G401 (cell line): ENCODE measurements around the gene ATP6V1G3. TPM values are rescaled to one million over a fixed set of nuclear protein-coding genes. Genes with fewer than 3 reads are reported as not detected.
"Not testable (repeated sequence)": the region's sequence is repeated elsewhere in the genome, so short reads cannot be mapped to it uniquely, and the experiment has no call there.

Experiments used
- DNase-seq: peaks from one replicate; pipeline ENCODE4 v3.0.0-alpha.2; 2015; ENCODE audit warnings: low spot score
- in situ Hi-C: cut with HindIII; loops from 2 replicates; pipeline ENCODE4 v1.10.0; 2016; ENCODE audit warnings: low sequenced_read_pairs, mixed read lengths
- total RNA-seq: library from RNA; depleted of rRNA; stranded (reverse); fragments of >200 nt; shearing (Covaris generic); gene quantifications from 2 replicates; pipeline ENCODE4 v1.2.3, GENCODE V29; 2014

The ATP6V1G3 gene
- total RNA-seq, 1 experiment from 2014 or later, result not detected

DNA sequence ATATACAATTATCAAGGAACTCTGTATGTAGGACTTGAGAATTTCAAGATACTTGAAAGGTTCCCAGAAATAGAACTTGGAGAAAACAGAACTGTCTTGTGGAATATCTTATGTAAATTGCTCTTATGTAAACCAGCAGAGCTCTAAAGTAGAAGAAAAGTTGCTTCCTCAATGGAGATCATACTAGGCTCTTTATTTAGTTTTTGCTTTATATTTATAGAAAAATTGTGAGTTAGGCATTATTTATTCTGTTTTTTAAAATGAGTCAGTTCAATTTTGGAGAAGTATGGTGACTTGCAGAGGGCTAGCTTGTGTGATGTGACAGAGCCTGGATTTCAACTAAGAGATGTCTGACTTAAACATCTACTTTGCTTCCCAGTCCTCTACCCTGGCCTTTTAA is 40.4 kb downstream of the ATP6V1G3 start:
- DNase-seq, result no peak

DNA sequence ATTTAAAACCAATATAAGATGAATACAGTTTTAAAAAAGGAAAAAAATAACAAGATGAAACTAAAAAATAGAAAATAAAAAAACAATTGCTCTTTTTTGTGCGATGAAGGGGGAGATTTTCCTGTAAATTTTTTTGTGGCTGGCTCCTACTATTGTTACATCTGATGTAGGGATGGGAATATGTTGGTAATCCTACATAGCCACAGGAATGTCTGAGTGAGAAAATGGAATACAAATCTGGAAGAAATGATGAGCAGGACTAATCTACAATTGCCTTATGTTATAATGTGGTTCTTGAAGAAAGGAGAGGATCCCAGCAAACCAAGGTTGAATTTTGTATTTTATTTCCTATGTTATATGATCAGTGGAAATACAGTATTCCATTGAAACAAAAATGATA is 40.9 kb downstream of the ATP6V1G3 start:
- no peak for DNase-seq
- in situ Hi-C loops, result no loop called here

More for the DNA sequence above, 40.4 kb downstream of the ATP6V1G3 start:
- in situ Hi-C loops, result no loop called here

DNA sequence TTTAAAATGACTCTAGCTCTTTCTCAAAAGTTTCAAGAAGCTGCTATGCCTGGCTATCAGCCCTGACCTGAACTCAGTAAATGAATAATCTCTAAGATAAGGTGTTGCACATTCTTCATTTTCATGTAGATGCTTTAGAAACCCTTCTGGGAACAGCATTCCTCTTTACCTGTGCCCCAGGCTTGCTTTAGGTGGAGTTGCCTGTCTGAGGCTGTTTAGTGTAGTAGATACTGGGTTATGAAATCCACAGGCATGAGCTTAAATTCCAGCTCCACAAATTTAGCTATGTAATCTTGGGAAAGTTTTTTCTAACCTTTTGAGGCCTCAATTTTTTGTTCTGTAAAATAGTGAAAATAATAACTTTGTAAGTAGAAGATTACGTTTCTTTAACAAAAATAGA is 41.6 kb downstream of the ATP6V1G3 start:
- no peak for DNase-seq
- in situ Hi-C loops, result no loop called here

DNA sequence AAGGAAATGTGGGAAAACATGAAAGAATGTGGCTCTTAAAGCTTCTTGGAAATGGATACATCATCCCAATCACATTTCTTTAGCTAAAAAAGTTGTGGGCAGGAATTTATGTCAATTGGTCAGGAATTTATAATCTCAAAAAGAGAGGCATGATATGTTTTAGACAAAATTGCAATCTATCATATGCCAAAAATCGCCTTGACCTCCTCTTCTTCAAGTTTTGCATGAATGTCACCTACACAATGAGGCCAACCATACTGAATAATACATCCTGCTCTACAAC is 42.4 kb downstream of the ATP6V1G3 start:
- in situ Hi-C loops, result no loop called here

DNA sequence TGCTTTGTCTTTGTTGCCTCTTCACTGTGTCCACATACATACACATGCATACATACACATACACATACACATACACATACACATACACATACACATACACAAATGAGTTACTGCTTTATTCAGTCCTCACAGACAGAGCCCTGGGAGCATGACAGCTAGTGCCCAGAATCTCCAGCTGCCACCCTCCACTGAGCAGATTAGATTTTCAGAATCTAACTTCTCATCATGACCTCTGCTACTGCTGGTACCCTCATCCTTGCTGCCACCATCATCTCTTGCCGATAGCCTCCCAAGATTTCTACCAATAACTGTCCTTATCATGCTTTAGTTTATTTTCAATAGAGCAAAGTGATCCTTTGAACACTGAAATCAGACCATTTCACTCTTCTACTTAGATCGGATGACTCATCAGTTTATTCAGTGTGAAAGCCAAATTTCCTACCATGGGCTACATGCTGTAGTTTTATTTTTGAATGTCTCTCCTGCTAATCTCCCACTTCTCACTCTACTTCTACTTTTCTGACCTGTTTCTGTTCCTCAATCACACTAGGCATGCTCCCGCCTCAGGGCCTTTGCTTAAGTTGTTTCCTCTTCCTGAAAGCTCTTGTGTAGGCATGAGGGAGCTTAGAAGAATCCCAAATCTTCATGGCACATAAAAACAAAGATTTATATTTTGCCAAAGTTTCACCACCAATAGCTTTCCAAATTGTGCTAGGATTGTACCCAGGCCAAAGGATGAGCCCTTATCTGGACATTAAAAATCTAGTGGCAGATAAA is 43.0 kb downstream of the ATP6V1G3 start:
- in situ Hi-C loops, result no loop called here
- DNase-seq, result no peak

More for the DNA sequence above, 42.4 kb downstream of the ATP6V1G3 start:
- no peak for DNase-seq

DNA sequence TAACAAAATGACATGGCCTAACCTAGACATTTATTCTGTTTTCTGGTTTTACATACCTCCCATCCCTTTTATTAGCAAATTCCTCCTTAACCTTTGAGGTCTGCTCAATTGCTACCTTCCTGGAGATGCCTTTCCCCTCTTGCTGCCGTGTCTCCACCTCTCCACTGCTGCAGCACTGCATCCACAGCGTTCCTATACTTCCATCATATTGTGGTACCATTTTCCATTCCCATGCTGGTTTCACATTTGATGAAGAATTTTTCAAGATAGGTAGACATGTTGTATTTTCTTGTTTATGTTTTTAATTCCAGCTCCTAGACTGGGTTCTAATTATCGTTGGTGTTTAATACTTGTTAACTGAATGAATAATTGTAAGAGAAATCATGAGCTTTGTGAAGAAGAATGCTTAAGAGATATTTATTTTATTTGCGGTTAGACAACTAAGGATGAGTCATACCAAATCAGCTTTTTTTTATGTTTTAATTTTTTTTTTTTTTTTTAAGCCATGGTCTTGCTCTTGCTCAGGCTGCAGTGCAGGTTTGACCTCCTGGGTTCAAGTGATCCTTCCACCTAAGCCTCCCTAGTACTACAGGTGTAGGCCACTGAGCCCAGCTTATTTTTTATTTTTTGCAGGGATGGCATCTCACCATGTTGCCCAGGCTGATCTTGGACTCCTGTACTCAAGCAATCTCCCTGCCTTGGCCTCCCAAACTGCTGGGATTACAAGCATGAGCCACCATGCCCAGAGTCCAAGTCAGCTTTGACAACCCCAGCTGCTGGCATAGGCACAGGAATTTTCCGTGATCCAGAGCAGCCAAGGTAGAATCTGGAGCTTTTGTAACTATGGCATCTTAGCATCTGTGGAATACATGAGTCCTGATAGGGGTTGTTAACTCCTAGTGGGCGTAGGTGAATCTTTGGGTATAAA is 44.0 kb downstream of the ATP6V1G3 start:
- in situ Hi-C loops, result no loop called here
- DNase-seq, result no peak

DNA sequence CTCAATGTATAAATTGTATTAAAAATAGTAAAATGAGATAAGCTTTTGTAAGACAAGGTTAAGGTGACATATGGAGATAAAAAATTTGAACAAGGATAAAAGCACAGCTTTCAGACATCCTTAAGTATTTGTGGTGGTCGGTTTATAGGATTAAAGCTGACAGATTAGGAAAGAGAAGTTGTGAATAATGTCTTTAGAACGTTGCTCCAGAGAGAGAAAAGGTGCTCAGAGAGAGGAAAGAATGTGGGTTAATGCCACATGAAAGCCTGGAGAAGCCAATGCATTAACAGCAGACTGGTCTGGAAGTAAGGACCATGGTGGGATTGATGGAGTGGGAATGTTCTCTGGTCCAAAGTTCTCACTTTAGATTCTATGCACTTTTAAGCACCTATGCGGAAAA is 44.8 kb downstream of the ATP6V1G3 start:
- no peak for DNase-seq
- in situ Hi-C loops, result no loop called here

DNA sequence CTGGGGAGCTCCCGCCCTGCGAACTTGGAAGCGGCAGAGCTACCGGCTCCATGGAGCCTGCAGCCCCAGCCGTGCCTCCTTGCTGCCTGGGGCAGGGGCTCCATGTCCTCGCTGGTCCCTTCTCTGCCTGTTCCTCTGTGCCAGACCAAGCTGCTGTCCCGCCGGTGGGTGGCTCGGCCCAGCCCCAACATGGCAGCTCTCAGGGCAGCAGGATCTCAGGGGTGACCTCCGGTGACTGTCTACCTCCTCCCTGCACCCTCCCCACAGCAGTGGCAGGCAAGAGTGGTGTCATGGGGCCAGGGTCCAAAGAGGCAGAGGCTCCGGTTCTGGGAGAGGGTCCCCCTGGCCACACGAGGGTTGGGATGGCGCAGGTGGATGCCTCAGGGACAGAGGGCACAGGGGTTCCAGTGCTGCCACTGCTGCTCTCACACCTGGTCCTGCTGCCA is 45.8 kb downstream of the ATP6V1G3 start:
- DNase-seq, result no peak
- in situ Hi-C loops, result no loop called here

DNA sequence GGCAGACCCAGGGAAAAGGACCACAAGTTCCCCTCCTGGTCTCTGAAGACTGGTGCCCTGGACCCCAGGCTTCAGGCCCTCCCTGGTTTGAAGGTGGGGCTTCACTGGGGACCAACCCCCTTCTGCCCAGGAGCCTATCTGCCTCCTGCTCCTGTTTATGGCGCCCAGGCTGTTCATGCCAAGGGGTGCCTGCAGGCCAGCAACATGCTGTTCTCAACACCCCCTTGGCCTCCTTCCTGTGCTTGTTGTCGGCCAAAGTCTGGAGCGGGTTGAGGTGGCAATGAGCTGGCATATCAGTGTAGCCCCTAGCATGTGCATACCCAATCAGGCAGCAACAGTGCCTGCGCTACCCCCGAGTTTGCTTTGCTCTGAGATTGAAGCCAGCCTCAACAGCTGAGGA is 46.3 kb downstream of the ATP6V1G3 start:
- in situ Hi-C loops, result no loop called here
- no peak for DNase-seq

DNA sequence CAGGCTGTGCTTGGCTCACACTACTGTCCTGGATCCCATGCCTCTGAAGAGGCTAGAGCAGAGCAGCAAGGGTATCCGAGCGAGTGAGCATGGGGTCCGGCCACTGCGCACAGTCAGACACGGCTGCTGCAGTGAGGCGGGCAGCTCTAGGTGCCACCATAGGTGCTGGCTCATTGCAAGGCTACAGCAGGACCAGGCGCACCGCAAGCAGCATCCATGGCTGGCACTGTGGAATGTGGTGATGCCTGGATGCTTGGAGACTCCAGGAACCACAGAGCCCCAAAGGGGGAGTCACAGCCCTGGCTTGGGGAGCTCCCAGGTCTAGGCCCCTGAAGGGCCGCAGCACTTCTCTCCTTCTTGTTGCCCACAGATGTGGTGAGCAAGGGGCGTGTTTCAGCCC is 47.2 kb downstream of the ATP6V1G3 start:
- in situ Hi-C loops, result no loop called here

DNA sequence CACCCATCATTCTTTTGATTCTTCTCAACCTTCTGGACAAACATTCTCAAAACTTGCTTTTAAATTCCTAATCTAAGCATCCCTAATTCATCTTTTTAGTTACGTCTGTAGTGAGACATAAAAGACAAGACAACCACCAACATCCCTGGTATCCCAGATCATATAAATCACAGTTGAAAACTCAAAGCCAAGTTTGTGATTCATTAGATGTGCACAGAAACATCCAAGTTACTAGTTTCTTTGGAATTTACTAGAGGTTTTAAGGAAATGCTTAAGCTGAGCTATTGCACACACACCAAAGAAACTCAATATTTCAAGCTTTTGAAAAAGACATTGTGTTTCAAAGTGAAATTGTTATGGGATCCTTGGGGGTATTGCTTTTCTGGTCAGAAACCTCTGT is 47.6 kb downstream of the ATP6V1G3 start:
- no peak for DNase-seq
- in situ Hi-C loops, result no loop called here

More for the DNA sequence above, 47.2 kb downstream of the ATP6V1G3 start:
- no peak for DNase-seq

DNA sequence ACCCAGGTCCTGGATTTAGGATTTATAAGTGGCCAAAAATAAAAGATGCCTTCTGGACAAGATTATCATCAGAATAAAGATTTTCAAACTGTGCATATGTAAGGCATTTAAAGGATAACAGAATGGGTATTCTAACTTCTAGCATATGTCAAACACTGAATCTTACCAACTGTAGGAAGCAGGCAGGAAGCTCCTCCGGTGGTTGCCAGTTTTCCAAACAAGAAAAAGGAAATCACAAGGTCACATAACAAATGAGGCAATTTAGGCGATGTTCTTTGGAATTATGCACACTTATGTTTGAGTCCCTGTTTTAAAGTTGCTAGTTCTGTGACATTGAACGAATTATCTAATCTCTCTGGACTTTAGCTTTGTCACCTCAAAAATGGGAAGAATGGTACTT is 48.9 kb downstream of the ATP6V1G3 start:
- DNase-seq, result no peak
- in situ Hi-C loops, result no loop called here

DNA sequence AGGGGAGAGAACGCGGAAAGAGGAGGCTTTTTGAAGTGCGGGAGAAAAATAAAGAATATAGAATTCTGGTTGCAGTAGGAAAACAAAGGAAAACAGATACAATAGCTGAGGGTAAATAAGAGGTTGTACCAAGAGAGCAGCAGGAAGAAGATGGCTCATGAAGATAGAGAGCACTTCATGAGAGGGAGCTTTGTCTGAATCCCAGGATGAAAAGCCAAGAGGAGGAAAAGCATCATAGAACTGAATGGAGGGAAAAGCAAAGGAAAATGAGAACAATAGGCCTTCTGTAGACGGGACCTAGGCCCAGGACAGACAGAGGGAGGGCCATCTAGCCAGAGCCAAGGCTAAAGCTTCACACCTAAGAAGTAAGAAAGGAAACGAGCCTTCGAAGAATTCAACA is 49.5 kb downstream of the ATP6V1G3 start:
- in situ Hi-C loops, result no loop called here
- no peak for DNase-seq

DNA sequence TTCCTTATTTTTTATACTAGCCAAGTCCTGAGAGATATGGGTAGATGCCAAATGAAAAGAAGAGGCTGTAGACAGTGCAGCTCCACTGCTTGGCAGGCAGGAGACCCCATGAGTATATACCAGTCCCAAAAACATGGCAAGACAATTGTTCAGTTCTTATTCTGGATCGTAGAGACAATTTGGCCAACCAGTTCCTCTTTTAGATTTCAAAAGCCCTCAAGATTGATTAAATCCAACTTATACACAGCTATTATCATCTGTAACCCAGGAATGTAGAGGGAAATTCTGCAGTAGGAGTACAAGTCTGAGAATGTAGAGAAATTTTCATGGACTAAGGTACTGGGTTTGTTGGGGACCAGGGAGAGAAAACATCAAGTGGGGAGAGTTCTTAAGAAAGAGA is 50.3 kb downstream of the ATP6V1G3 start:
- no peak for DNase-seq
- in situ Hi-C loops, result no loop called here

DNA sequence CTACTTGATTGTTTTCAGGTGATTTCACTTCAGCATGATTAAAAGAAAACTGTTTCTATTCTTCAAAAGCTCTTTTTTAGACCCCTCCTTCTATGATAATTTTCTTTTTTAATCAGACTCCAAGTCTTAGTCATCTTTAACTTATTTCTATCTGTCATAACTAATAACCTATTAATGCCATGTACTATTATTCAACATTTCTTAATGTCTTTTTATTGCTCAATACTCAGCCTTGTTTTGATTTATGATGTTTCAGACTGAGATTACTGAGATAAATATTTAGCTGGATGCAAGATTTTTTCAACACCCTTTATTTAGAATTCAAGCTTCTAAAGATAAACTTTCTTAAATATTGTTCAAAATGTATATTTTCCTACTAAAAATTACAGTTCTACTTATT is 53.6 kb downstream of the ATP6V1G3 start:
- DNase-seq, result no peak
- in situ Hi-C loops, result no loop called here

DNA sequence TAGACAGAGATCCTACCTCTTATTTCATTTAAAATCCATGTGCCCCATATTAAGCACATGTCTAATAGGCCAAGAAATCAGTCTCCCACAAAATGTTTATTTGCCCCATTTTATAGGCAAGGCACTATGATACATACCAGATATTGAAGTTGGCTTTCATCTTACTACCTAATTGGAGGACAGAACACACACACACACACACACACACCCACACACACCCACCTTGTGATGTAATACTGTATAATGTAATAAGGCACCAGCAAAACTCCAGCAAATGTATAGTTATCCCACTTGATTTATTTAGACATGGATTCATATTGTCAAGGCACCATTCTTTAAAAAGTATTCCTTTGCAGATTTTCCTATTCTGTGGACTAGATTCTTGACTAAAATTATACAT is 56.8 kb downstream of the ATP6V1G3 start:
- in situ Hi-C loops, result no loop called here
- no peak for DNase-seq

DNA sequence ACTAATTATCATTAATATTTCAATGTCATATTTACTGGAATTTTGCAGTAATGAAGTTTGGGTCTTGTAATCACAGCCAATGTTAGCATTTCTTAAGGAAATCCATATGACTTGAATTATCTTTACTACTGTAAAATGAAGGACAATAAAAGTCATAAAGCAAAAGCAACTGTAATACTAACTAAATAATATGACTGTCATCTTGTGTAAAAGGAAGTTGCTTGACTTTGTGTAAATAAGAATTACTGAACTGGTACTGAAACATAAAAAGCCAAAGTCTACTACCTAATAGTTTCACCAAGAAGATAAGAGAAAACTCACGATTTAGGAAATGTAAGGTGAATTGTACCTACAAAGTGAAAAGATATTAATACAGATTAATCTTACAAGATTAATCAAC is 57.5 kb downstream of the ATP6V1G3 start:
- no peak for DNase-seq
- in situ Hi-C loops, result no loop called here

DNA sequence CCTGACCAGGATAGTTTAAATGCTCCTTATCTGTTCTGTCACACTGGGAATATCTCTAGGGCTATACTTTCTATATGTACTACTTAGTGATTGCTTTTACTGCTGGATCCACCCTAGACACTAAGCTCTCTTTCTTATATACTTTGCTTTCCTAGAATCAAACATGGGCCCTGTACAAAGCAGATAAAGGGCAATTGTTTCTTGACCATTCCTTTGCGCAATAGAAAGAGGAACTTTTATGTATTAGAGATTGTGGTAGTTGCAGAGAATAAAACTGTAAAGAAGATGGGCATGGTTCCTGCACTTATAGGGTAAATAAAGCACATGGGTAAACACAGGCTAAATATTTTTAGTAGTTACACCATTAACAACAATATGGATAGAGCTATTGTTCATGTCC is 58.8 kb downstream of the ATP6V1G3 start:
- DNase-seq, result no peak
- in situ Hi-C loops, result no loop called here

DNA sequence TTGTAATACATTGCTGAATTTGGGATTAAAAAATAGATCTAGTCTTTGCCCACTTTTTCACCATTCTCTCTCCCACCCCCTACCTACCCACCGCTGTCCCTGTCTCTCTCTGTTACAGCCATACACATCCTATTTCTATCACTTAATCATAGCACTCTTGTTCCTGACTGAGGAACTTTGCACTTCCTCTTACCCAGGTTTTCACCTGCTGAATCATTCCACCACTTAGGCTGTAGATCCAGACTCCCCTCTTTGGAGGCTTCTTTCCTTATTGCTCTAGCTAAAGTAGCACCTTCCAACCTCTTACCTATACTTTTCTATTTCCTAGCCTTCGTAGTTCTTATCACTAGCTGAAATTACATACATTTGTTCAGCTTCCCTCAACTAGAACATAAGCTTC is 59.6 kb downstream of the ATP6V1G3 start:
- no peak for DNase-seq
- in situ Hi-C loops, result no loop called here

DNA sequence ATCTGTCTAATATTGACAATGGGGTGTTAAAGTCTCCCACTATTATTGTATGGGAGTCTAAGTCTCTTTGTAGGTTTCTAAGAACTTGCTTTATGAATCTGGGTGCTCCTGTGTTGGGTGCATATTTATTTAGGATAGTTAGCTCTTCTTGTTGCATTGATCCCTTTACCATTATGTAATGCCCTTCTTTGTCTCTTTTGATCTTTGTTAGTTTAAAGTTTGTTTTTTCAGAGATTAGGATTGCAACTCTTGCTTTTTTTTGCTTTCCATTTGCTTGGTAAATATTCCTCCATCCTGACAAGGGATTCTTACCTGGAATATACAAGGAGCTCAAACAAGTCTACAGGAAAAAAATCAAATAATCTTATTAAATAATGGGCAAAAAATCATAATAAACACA is 63.1 kb downstream of the ATP6V1G3 start:
- DNase-seq, in situ Hi-C loops: not testable (repeated sequence)
